Activated T-cell treated with anti-CD3 and anti-CD28 coated beads, Interleukin-2, amount 50 U/mL, for 1 hour (primary cell): ENCODE measurements around the gene RXRA.
A peak's percentile ranks its signal among the peaks of the same experiment; 100 is the strongest.

Source experiments
- DNase-seq: peaks from one replicate; pipeline ENCODE4 v3.0.0-alpha.2; 2020

The RXRA gene

GRCh38 chr9:134456756-134457305 lies 130.6 kb downstream of the RXRA start:
- DNase-seq: peak; percentile 35

GRCh38 chr9:134457321-134458206 lies 131.3 kb downstream of the RXRA start:
- no peak for DNase-seq

- DNase-seq: no peak
These were observed 132.2 kb downstream of the RXRA start for GRCh38 chr9:134458207-134459108.

- DNase-seq: no peak
These were observed 132.9 kb downstream of the RXRA start for GRCh38 chr9:134459164-134459563.

- DNase-seq: no peak
These were observed 133.3 kb downstream of the RXRA start for GRCh38 chr9:134459573-134459972.

- no peak for DNase-seq
These were observed 134.0 kb downstream of the RXRA start for GRCh38 chr9:134460206-134460605.

- DNase-seq: no peak
These were observed 134.6 kb downstream of the RXRA start for GRCh38 chr9:134460896-134461295.

GRCh38 chr9:134461426-134461982 lies 135.2 kb downstream of the RXRA start:
- DNase-seq: no peak

GRCh38 chr9:134462318-134462717 lies 136.1 kb downstream of the RXRA start:
- DNase-seq: no peak

GRCh38 chr9:134463280-134463679 lies 137.0 kb downstream of the RXRA start:
- no peak for DNase-seq

- no peak for DNase-seq
These were observed 140.8 kb downstream of the RXRA start for GRCh38 chr9:134466869-134467616.

GRCh38 chr9:134468358-134468757 lies 142.1 kb downstream of the RXRA start:
- DNase-seq: no peak

- no peak for DNase-seq
These were observed 143.0 kb downstream of the RXRA start for GRCh38 chr9:134469041-134469875.

- DNase-seq: no peak
These were observed 146.0 kb downstream of the RXRA start for GRCh38 chr9:134472256-134472655.

- no peak for DNase-seq
These were observed 147.1 kb downstream of the RXRA start for GRCh38 chr9:134473141-134474054.

- DNase-seq: no peak
These were observed 147.8 kb downstream of the RXRA start for GRCh38 chr9:134474055-134474370.

GRCh38 chr9:134475011-134475790 lies 148.9 kb downstream of the RXRA start:
- peak; percentile 40 for DNase-seq

- no peak for DNase-seq
These were observed 150.2 kb downstream of the RXRA start for GRCh38 chr9:134476272-134476941.

GRCh38 chr9:134476942-134477335 lies 150.7 kb downstream of the RXRA start:
- DNase-seq: no peak
